HG03521 (cell line): ENCODE data around the gene KIF3C.
"Not testable (repeated sequence)": the region's sequence is repeated elsewhere in the genome, so short reads cannot be mapped to it uniquely, and the experiment has no call there.

Source experiments
- ATAC-seq: cut with Tn5 transposase; IDR thresholded peaks from one replicate; pipeline ENCODE4 v1.9.1; 2021; ENCODE audit warnings: mild to moderate bottlenecking, moderate library complexity; ENCODE audit not compliant: unreplicated experiment

KIF3C gene

GRCh38 chr2:26000561-26001082 is 18.3 kb upstream of the KIF3C start:
- no peak for ATAC-seq

- ATAC-seq = not testable (repeated sequence)
These were observed 17.1 kb upstream of the KIF3C start for GRCh38 chr2:25999406-25999805.

DNA sequence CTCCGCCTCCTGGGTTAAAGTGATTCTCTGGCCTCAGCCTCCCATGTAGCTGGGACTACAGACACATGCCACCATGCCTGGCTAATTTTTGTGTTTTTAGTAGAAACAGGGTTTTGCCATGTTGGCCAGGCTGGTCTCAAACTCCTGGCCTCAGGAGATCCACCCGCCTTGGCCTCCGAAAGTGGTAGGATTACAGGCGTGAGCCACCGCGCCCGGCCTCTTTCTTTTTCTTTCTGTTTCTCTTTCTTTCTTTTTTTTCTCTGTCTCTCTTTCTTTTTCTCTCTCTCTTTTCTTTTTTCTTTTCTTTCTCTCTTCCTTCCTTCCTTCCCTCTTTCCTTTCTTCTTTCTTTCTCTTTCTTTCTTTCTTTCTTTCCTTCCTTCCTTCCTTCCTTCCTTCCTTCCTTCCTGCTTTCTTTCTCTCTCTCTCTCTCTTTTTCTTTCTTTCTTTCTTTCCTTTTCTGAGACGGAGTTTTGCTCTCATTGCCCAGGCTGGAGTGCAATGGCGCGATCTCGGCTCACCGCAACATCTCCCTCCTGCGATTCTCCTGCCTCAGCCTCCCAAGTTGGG is 16.6 kb upstream of the KIF3C start:
- ATAC-seq = not testable (repeated sequence)

GRCh38 chr2:25996844-25997243 is 14.5 kb upstream of the KIF3C start:
- ATAC-seq = no peak

DNA sequence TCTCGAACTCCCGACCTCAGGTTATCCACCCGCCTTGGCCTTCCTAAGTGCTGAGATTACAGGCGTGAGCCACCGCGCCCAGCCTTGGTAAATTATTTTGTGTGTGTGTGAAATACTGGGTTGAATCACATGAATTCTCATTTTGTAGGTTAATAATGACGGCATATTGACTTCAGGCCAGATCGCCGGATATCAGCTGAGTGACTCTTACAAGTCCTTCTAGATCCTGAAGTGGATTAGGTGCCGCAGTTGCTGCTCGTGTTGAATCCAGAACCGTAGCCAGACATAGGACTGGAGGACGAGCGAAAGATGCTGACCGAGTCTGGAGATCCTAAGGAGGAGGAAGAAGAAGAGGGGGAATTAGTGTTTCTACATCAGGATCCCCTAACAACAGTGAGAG is 12.2 kb upstream of the KIF3C start:
- ATAC-seq = no peak

GRCh38 chr2:25993049-25993448 is 10.8 kb upstream of the KIF3C start:
- ATAC-seq = no peak

GRCh38 chr2:25992556-25992955 is 10.3 kb upstream of the KIF3C start:
- no peak for ATAC-seq

DNA sequence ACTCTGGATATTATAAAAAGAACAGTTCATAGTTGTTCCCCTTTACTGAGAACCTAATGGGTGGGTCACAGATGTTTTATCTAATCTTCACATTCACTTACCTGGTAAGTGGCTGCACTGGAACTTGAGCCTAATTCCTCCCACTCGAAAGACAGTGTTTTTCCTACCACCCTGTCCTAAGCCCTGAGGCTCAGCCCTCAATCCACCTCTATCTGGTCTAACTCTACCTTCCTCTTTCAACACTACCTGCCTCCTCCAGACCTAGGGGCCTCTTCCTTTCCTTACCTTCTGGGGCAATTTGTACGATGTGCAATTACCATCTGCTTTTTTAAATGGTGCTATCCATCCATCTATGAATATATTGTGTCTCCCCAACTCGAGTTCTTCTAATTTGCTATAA is 9.7 kb upstream of the KIF3C start:
- ATAC-seq = no peak

- no peak for ATAC-seq
These were observed 6.9 kb upstream of the KIF3C start for GRCh38 chr2:25989154-25989553.

DNA sequence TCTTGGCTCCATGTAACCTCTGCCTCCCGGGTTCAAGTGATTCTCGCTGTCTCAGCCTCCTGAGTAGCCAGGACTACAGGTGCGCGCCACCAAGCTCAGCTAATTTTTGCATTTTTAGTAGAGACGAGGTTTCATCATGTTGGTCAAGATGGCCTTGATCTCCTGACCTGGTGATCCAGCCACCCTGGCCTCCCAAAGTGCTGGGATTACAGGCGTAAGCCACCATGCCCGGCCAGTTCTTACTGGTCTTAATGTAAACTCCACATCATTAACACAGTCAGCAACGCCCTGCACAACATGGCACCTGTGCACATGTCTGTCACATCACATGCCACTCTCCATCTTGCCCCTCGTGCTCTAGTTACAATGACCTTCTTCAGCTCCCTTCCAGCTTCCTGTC is 5.8 kb upstream of the KIF3C start:
- no peak for ATAC-seq

GRCh38 chr2:25983735-25984134 is 1.4 kb upstream of the KIF3C start:
- ATAC-seq = no peak

- no peak for ATAC-seq
These were observed 627 bp upstream of the KIF3C start for GRCh38 chr2:25982968-25983280.

DNA sequence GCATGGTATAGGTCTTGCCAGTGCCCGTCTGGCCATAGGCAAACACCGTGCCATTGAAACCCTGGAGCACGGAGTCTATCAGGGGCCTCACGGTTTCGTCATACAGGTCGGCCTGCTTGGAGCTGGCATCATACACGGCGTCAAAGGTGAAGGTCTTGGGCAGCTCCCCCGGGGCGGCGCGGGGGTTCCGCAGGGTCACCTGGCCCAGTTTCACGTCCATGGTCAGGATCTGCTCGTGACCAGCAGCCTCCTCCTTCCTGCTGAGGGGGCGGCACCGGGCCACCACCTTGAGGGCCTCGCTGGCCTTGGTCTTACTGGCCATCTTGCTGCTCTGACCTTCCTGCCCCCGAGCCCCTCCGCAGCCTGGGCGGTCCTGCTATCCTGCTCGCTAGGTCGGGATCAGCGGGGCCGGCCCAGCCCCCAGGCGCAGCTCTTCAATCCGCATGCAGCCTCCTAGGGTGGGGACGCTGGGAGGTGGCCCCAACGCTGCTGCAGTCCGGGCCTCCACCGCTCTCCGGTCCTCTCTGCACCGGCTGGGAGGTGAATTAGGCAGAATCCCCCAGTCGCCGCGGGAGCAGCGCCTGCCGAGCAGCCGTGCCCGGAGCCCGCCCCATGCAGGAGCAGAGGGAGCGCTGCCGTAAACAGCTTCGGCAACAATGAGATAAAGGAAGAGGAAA is 563 bp downstream of the KIF3C start:
- no peak for ATAC-seq

DNA sequence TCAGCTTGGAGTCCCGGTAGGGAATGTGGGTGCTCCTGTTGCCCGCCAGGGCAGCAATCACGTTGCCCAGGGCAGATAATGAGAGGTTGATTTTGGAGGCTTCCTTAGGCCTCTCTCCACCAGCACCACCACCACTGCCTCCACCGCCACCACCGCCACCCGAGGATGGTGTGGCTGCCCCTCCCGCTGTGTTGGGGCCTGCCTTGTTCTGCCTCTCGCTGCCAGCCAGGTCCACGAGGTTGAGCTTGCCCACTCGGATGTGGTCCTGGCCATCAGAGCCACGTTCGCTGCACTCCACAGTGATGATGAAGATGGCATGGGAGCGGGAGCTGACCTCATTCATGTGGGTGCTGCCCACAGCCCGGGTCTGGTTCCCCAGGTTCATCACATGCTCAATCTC is 1.3 kb downstream of the KIF3C start:
- ATAC-seq = no peak

DNA sequence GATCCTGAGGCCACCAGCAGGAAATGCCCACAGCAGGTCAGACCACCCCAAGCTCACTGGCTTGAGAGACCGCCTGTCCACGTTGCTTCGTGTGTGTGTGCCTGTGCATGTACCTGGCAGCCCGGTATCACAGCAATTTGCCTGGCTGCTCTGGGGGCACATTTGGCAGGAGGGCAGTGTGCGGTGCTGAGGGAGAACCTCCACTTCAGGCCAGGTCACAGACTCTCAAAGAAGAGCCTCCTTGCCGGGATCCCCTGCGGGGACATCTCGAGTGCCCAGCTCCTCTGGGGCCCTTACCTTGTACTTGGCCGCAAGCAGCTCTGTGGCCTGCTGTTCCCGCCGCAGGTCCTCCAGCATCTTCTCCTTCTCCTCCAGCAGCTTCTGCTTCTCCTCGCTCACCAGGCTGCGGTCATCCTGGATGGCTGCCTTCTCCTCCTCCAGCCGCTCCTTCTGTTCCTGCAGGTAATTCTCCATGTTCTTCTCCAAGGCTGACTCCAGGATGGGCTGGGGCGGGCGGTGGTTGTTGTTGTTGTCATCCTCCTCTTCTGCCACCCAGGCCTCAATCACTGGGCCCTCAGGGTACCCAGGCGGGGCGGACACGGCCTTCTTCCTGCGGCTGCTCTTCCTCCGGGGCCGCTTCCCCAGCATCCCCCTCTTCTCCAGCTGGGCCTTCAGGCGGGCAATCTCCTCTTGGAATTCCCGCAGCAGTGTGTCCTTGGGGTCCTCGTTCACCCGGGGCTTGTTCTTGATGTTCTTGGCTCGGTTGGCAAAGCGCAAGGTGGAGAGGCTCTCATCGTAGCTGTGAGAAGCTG is 2.0 kb downstream of the KIF3C start:
- ATAC-seq = no peak

DNA sequence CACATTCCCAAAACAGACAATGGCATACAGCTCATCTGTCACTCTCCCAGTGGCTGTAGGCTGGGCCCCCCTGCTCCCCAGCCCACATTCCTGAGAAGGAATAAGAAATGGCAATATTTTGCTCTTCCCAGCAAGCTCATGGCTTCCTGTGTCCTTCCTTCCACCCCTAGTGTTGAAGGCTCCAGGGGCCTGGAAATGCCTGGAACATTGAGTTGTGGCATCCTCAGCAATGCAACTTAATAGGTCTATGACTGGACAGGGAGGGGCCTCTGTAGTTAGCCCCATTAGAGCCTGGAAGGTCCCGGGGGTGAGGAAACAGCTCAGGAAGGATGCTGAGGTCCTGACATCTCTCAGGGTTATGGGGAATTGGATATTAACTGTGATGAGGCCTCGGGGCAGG is 3.3 kb downstream of the KIF3C start:
- no peak for ATAC-seq

DNA sequence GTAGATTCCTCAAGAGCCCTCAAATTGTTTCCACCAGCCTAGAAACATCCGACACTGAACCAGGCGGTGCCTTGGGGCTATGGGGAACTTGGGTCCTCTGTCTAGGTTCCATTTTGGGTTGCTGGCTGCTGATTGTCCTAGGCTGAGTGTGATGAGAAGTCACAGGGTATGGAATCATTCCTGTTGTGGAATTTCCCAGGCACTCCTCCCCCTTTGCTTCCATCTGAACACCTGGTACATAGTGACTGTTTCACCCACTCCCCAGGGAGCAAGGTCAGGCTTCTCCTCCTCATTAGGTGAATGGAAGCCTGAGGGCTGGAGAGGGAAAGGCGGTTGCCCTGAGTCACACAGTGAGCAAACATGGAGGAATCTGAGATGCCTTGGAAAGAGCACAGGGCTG is 4.5 kb downstream of the KIF3C start:
- no peak for ATAC-seq

GRCh38 chr2:25976983-25977741 is 5.1 kb downstream of the KIF3C start:
- ATAC-seq = no peak

DNA sequence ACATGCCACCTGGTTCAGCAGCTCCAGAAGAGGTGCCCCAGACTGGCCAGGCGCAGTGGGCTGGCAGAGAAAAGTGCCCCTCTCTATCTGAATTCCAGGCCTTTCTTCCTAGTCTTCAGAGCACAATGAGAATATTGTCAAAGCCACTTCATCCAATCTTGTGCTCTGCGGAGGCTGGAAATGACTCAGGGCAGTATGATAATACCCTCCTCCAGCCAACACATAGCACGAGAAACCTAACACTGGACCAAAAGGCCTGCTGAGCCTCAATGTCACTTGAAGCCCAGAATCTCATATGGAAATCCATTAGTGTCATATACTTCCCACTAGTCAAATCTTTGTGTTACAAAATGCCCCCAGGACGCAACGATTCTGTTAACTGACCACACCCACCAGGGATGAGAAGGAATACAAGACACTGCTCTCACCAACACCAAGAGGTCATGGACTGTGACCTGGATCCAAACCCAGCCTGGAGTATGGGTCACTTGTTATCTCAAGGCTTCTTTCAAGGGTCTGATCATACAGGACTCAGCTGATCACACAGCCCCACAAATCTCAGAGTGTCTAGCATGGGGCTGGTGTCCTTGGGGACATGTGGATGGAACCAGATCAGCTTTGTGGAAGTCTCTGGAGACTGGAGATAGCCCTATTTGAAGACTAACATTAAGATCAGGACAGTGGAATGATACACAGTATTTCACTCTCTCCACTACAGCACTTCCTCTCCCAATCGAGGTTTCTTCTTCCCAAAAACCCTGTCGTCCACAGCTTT is 10.1 kb downstream of the KIF3C start:
- no peak for ATAC-seq

DNA sequence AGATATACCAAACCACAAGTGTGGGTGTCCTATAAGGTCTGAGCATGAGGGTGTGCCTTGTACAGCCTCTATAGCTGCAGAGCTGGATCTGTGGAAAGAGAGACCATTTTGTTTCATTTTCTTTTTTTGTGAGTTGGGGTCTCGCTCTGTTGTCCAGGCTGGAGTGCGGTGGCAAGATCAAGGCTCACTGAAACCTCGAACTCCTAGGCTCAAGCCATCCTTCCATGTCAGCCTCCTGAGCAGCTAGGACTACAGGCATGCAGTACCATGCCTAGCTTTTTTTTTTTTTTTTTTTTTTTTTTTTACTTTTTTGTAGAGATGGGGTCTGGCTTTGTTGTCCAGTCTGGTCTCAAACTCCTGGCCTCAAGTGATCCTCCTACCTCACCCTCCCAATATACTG is 10.7 kb downstream of the KIF3C start:
- no peak for ATAC-seq
